Lower lobe of right lung (tissue), 2 donors: ENCODE results near the gene EPHB3. TPM values are rescaled to one million over a fixed set of nuclear protein-coding genes. Genes with fewer than 3 reads are reported as not detected.

Experiments used
- ATAC-seq, 2 donors: fragments of 200-7000 bp; cut with Tn5 transposase; one replicate each; pipeline ENCODE4 v1.9.1; 2020 to 2022; ENCODE audit warnings: mild to moderate bottlenecking in 2 of 2, moderate library complexity in 2 of 2
- DNase-seq: peaks from one replicate; pipeline ENCODE4 v3.0.0-alpha.2; 2020
- H3K27ac ChIP-seq: fragments of 200-600 bp; one replicate; pipeline ENCODE4 v1.8.0; 2022
- H3K27me3 ChIP-seq: fragments of 200-600 bp; one replicate; pipeline ENCODE4 v1.8.0; 2022; ENCODE audit warnings: low read depth
- H3K36me3 ChIP-seq: fragments of 200-600 bp; one replicate; pipeline ENCODE4 v1.8.0; 2022; ENCODE audit warnings: mild to moderate bottlenecking
- H3K4me1 ChIP-seq: fragments of 200-600 bp; one replicate; pipeline ENCODE4 v1.8.0; 2022
- H3K4me3 ChIP-seq: fragments of 200-600 bp; one replicate; pipeline ENCODE4 v1.8.0; 2022; ENCODE audit warnings: mild to moderate bottlenecking
- H3K9me3 ChIP-seq: fragments of 200-600 bp; one replicate; pipeline ENCODE4 v1.8.0; 2022
- intact Hi-C: fragments of 100-400 bp; cut with DNase I; formaldehyde crosslinking; loops from one replicate; pipeline ENCODE4 v1.11.0; 2022
- total RNA-seq: library from RNA; stranded (reverse); fragmentation: NEBNext Ultra II Directional; extraction: Animal tissue kit (Norgen Biotek cat#: 25700); gene quantifications from one replicate; pipeline ENCODE4 v1.2.1, GENCODE V29; 2021
- TF ChIP-seq, protein P1 (sequence below): fragments of 200-600 bp; IDR thresholded peaks from one replicate; pipeline ENCODE4 v1.8.0; 2022; ENCODE audit warnings: antibody characterized with exemption, mild to moderate bottlenecking
- donor health status: DM: no; HTN: yes; CAD: no; lungs with severe emphysema.

EPHB3 gene
- total RNA-seq, 1 donor from 2014 or later: 4.9 TPM

- no peak overlapping the region for H3K27ac ChIP-seq
- TF ChIP-seq, protein P1, sequence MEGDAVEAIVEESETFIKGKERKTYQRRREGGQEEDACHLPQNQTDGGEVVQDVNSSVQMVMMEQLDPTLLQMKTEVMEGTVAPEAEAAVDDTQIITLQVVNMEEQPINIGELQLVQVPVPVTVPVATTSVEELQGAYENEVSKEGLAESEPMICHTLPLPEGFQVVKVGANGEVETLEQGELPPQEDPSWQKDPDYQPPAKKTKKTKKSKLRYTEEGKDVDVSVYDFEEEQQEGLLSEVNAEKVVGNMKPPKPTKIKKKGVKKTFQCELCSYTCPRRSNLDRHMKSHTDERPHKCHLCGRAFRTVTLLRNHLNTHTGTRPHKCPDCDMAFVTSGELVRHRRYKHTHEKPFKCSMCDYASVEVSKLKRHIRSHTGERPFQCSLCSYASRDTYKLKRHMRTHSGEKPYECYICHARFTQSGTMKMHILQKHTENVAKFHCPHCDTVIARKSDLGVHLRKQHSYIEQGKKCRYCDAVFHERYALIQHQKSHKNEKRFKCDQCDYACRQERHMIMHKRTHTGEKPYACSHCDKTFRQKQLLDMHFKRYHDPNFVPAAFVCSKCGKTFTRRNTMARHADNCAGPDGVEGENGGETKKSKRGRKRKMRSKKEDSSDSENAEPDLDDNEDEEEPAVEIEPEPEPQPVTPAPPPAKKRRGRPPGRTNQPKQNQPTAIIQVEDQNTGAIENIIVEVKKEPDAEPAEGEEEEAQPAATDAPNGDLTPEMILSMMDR: no peak
- intact Hi-C loops: no loop called here
- H3K27me3 ChIP-seq: no peaks in the 10 kb centered on the region
- peaks cover 57% of the 10 kb centered on the region for H3K36me3 ChIP-seq
- H3K4me1 ChIP-seq: no peaks in the 10 kb centered on the region
- H3K9me3 ChIP-seq: no peaks in the 10 kb centered on the region
- no peak for ATAC-seq
- no peak overlapping the region for H3K4me3 ChIP-seq
- no peak for DNase-seq
These were observed 15.1 kb downstream of the EPHB3 start for GRCh38 chr3:184576457-184577240.

- no peak for ATAC-seq
- peaks cover 58% of the 10 kb centered on the region for H3K36me3 ChIP-seq
These were observed 16.0 kb downstream of the EPHB3 start for GRCh38 chr3:184577546-184577945.

GRCh38 chr3:184578218-184578617 is 16.6 kb downstream of the EPHB3 start:
- H3K9me3 ChIP-seq: no peaks in the 10 kb centered on the region
- no peak for DNase-seq
- intact Hi-C loops: no loop called here
- peaks cover 10% of the 10 kb centered on the region for H3K4me1 ChIP-seq
- peaks cover 51% of the 10 kb centered on the region for H3K36me3 ChIP-seq
- TF ChIP-seq, protein P1: no peak
- H3K4me3 ChIP-seq: no peak overlapping the region
- no peak overlapping the region for H3K27ac ChIP-seq
- no peaks in the 10 kb centered on the region for H3K27me3 ChIP-seq
- ATAC-seq: no peak

More at GRCh38 chr3:184577546-184577945, 16.0 kb downstream of the EPHB3 start:
- no peaks in the 10 kb centered on the region for H3K27me3 ChIP-seq
- intact Hi-C loops: no loop called here
- TF ChIP-seq, protein P1: no peak
- DNase-seq: no peak
- H3K27ac ChIP-seq: no peak overlapping the region
- H3K4me3 ChIP-seq: no peak overlapping the region
- H3K9me3 ChIP-seq: no peaks in the 10 kb centered on the region
- H3K4me1 ChIP-seq: peaks cover 5% of the 10 kb centered on the region

GRCh38 chr3:184578822-184579221 is 17.2 kb downstream of the EPHB3 start:
- H3K36me3 ChIP-seq: peaks cover 48% of the 10 kb centered on the region
- peaks cover 5% of the 10 kb centered on the region for H3K27me3 ChIP-seq
- no peak overlapping the region for H3K27ac ChIP-seq
- no peaks in the 10 kb centered on the region for H3K9me3 ChIP-seq
- H3K4me3 ChIP-seq: no peak overlapping the region
- TF ChIP-seq, protein P1: no peak
- H3K4me1 ChIP-seq: peaks cover 14% of the 10 kb centered on the region
- ATAC-seq (no peak), DNase-seq (no peak)
- intact Hi-C loops: no loop called here

GRCh38 chr3:184579513-184579912 is 17.9 kb downstream of the EPHB3 start:
- TF ChIP-seq, protein P1: no peak
- H3K4me3 ChIP-seq: no peak overlapping the region
- H3K27ac ChIP-seq: no peak overlapping the region
- peaks cover 8% of the 10 kb centered on the region for H3K27me3 ChIP-seq
- no peak for ATAC-seq
- H3K4me1 ChIP-seq: peaks cover 19% of the 10 kb centered on the region
- no peaks in the 10 kb centered on the region for H3K9me3 ChIP-seq
- H3K36me3 ChIP-seq: peaks cover 48% of the 10 kb centered on the region
- intact Hi-C loops: no loop called here
- DNase-seq: peak; percentile 65
